Activated CD8-positive, alpha-beta memory T cell treated with anti-CD3 and anti-CD28 coated beads, Interleukin-2, amount 50 U/mL, for 48 hours (primary cell): ENCODE measurements around the gene ZNF814.
"Not testable (repeated sequence)": the region's sequence is repeated elsewhere in the genome, so short reads cannot be mapped to it uniquely, and the experiment has no call there.

ENCODE experiments used
- DNase-seq: peaks from one replicate; pipeline ENCODE4 v3.0.0-alpha.2; 2020

The ZNF814 gene

DNA sequence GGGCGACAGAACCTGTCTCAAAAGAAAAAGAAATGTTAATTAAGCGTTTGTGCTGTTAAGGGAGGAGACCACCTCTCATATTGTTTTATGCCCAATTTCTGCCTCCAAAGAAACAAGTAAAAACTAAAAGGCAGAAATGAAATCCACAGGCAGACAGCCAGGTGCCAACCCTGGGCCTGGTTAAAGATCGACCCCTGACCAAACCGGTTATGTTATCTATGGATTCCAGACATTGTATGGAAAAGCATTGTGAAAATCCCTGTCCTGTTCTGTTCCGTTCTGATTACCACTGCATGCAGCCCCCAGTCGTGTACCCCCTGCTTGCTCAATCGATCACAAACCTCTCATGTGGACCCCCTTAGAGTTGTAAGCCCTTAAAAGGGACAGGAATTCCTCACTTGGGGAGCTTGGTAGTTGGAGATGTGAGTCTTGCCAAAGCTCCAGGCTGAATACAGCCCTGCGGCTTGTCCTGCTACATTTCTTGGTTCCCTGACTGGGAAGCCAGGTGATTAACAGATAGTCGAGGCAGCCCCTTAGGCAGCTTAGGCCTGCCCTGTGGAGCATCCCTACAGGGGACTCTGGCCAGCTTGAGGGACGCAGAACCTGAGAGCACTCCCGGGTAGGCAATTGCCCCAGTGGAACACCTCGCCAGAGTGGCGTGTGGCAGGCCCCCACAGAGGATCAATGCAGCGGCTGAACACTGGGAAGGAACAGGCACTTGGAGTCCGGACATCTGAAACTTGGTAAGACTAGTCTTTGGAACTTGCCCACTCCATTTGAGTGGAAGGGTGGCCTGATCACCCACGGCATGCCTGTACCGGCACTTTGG lies 73.4 kb downstream of the ZNF814 start:
- no peak for DNase-seq

DNA sequence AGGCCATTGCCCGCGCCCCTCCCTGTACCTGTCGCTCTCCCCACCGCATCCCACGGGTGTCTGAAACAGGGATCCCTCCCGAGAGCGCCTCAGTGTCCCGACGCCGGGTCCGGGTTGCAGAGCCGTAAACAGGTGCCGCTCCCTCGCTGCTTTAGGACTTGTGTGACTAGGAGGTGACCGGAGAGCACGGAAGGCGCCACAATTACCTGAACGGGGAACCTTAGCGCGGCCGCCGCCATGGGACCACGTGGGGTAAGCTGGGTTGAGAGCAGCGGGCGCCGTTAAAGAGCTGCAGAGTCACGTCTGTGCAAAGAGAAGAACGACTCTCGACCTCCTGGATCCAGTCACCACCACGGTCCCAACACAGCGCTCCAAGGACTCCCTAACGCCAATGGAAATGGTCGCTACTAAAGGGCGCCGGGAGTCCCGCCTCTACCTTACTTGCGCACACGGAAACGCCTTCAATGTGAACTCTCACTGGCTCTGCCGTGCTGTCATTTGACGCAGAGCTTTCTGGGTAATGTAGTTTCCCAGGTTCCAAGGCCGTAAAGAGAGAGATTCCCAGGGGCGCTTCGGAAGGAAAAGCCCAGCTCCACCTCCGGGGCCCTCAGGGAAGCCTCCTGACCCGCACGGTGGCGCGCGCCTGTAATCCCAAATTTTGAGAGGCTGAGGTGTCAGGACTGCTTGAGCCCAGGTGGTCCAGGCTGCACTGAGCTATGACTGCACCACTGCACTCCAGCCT lies 74.2 kb downstream of the ZNF814 start, which contains the start of gene ZNF552:
TSS of gene ZNF552 (minus strand) at position 409 of the 742 bp plus-strand sequence. CDS start at position 239, 170 bp downstream.
- peak; percentile 82 for DNase-seq

DNA sequence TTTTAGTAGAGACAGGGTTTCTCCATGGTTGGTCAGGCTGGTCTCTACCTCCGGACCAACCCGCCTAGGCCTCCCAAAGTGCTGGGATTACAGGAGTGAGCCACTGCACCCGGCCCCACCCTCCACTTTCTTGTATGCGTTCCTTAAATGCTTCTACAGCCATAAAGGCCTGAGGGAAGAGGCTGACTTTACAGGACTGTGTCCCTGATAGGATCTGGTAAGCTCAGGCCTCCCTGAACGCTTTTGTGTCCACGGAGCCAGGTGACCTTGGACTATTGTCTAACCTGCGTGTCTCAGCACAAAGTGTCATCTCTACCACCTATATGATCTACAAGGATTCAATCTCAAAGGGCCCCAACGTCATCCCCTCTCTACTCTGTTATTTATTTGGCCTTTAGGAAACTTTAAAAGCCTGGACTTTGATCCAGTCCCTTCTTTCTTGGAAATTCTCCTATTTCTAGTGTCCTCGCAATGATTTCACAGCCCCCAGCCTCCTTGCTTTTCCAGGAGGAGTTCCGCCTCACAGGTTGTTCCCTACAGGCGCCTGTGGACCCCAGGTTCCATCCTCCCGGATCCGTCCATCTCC lies 74.8 kb downstream of the ZNF814 start:
- DNase-seq = no peak

DNA sequence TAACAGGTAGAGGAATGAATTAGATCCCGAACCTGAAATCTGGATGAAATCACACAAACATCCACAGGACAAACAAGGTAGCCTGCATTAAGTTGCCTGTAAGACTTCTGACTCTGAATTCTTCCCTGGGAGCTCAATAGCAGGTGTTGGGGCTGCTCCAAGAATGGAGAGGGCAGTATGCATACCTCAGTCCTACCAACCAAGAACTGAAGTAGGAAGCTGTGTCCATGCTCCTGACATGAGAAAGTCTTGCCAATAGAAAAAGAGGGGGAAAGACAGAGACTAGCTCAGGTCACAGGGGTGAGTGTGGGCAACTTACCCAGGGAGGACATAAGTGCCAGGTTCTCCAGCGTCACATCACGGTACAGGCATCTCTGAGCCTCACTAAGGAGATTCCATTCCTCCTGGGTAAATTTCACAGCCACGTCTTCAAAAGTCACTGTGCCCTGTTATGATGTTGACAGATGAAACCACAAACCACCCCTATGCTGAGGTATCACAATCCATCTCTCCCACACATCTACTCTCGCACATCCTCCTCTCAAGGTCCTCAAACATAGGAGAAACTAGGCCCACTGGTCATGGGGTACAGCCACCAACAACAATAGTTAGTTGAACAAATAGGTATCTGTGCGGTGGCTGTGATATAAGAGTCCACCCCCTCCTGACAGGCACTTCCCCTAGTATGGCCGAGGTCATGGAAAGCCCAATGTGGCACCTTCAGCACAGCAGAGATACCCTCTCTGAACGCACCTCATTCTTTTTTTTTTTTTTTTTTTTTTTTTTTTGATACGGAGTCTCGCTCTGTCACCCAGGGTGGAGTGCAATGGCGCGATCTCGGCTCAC lies 75.6 kb downstream of the ZNF814 start:
- DNase-seq = not testable (repeated sequence)

DNA sequence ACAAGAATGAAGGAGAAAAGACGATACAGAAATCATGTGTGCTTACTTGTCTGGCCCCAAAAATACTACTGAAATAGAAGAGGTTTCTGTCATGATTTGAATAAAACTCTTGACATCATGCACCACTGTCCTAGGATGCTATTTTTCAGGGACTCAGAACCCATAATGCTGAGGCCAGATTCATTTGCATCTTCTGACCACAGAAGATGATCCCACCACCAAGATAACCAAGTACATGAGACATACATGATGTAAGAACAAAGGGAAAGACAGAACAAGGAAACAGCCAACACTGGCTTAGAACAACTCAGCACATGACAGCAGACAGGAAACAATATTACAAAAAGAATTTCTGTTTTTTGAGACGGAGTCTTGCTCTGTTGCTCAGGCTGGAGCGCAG lies 76.6 kb downstream of the ZNF814 start:
- no peak for DNase-seq

DNA sequence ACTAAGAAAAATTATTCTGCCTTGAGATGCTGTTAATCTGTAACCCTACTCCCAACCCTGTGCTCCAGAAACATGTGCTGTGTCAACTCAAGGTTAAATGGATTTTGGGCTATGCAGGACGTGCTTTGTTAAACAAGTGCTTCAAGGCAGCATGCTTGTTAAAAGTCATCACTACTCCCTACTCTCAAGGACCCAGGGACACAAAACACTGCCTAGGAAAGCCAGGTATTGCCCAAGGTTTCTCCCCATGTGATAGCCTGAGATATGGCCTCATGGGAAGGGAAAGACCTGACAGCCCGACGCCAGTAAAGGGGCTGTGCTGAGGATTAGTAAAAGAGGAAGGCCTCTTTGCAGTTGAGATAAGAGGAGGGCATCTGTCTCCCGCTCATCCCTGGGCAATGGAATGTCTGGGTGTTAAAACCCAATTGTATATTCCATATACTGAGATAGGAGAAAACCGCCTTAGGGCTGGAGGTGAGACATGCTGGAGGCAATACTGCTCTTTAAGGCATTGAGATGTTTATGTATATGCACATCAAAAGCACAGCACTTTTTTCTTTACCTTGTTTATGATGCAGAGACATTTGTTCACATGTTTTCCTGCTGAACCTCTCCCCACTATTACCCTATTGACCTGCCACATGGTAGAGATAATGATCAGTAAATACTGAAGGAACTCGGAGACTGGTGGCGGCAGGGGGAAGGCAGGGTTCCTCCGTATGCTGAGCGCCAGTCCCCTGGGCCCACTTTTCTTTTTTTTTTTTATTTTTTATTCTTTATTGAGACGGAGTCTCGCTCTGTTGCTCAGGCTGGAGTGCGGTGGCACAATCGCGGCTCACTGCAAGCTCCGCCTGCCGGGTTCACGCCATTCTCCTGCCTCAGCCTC lies 78.2 kb downstream of the ZNF814 start:
- not testable (repeated sequence) for DNase-seq

DNA sequence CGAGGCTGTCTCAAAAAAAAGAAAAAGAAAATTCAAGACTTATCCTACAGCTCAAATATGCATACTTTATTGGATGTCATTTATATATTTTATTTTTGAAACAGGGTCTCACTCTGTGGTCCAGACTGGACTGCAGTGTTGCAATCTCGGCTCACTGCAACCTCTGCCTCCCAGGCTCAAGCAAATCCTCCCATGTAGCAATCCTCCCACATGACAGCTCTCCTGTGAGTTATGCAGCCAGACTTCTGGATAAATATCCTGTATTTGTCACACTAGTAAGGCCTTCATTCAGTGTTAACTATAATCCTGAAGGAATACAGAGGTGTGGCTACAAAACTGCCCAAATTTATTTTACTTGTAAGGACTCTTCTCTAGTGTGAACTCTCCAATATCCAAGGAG lies 81.3 kb downstream of the ZNF814 start:
- no peak for DNase-seq

DNA sequence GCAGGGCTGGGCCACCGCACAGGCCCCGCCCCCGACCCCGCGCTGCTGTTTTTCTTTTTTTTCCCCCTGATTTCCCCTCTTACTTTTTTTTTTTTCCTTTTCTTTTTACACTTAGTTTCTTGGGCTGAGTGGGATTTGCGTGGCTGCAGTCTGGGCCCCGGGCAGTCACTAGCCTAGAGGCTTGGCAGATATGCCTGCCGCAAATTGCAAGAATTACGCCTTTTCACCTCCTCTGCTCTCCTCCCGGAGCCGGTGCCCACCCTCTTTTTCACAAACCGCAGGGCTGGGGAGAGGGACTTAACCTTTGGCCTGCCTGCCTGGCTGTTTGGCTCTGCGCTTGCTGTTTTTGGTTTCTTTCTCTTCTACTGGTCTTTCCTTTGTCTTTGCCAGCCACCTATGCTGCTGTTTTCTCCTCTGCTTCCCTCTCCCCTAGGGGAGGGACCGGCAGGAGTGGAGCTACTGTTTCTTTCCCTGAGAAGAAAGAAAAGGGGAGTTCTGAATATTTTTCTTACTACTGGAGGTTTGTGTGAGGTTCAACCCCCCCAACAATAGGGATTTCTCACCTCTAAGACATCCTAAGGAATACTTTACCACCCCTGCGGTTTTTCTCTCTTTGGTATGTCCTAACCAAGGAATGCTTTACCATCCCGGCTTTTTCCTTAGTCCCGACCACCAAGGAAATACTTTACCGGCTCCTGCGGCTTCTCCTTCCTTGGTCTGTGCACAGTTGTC lies 85.1 kb downstream of the ZNF814 start:
- DNase-seq = no peak

DNA sequence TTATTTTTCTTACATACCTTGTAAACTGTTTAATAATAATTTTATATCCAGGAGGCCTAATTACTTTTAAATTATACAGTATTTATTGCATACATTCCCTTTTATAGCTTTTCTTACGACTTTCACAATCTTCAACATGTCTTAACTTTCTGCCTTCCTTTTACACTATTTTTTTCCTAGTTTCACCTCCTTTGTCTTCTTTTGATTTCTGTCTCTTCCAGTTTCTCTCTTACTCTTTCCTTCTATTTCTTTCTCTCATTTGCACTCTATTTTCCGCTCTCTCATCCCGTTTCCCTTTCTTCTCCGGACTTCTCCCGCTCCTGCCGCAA lies 85.6 kb downstream of the ZNF814 start:
- DNase-seq = no peak

DNA sequence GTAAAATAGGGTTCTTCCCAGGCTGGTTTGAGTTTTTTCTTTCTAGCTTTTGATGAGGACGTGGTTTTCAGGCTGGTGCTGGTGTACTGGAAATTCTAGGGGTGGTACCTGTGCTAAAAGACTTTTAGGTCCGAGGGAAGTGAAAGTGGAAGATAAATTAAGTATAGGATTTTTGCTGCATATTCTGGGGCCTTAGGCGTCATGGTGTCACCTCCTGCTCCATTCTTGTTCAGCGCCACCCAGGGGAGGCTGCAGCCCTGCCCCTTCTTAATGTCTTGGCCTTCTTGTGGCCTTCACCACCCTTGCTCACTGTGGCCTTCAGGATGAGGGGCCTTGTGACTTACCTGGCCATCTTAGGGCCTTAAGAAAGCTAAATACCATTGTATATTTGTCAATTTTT lies 86.6 kb downstream of the ZNF814 start:
- no peak for DNase-seq

DNA sequence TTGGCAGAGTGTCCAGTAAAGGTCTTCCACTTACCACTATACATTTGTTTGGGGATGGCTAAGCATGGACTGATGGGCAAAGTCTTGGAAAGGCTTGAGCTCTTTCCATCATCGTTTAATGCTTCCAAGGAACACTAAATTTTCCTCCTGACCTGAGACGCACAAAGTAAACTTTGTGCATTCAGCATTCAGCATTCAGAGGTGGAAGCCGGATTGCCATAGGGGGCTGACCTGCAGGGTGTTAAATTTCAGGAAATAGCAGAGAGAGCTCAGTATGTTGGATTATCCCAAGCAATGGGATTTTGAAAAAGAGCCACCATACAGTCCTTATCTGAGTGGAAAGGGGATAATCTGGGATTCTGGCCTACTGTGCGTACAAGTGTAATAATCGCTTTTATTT lies 88.1 kb downstream of the ZNF814 start:
- no peak for DNase-seq
